ENCODE data around the gene NOTCH1. TPM values are rescaled to one million over a fixed set of nuclear protein-coding genes. Genes with fewer than 3 reads are reported as not detected.

The NOTCH1 gene
- total and polyA plus RNA-seq, 2 of the 8 experiments (the other 6 are each of a cell fraction or from before 2014, with no cell fraction given), result 6.9 to 55.6 TPM

- no peak overlapping the region for H3K4me2 ChIP-seq (ENCODE audit: insufficient read depth in 1 of 2, low read depth in 2 of 2, low read length in 2 of 2)
- H3K79me2 ChIP-seq (ENCODE audit: control insufficient read depth in 1 of 2, insufficient read depth in 2 of 2, low read length in 2 of 2), result no peaks in the 10 kb centered on the region
- no peaks in the 10 kb centered on the region for H3K27me3 ChIP-seq (replicated peaks in 1 of 4; ENCODE audit: control insufficient read depth in 3 of 4, extremely low read depth in 1 of 4, insufficient read depth in 3 of 4, low read length in 3 of 4)
- H3K18ac ChIP-seq (ENCODE audit: extremely low read depth, low read length), result no peak overlapping the region
- H4K91ac ChIP-seq (replicated peaks; ENCODE audit: insufficient read length, low read length), result no peak overlapping the region
- POLR2A ChIA-PET (ENCODE audit: partially characterized antibody), result interaction anchor here (2.1 kb wide), 1 partner anchor 12 kb away, joined by 6 read pairs; no protein-coding TSS in a partner anchor
- no peaks in the 10 kb centered on the region for H3K9me3 ChIP-seq (ENCODE audit: insufficient read depth in 2 of 2, low read depth in 1 of 2, low read length in 1 of 2)
- H3K79me1 ChIP-seq (ENCODE audit: low read depth, low read length), result no peaks in the 10 kb centered on the region
- no peaks in the 10 kb centered on the region for H3K23me2 ChIP-seq (ENCODE audit: low read depth, low read length)
- no peak overlapping the region for H3K4me3 ChIP-seq (ENCODE audit: extremely low read depth in 1 of 4, insufficient read depth in 2 of 4, low read depth in 3 of 4, low read length in 4 of 4)
- FAIRE-seq (no peak), DNase-seq (ENCODE audit: low read depth in 1 of 2, low spot score in 2 of 2) (no peak)
- H4K20me1 ChIP-seq (replicated peaks in 1 of 2; ENCODE audit: control insufficient read depth in 1 of 2, insufficient read depth in 2 of 2, low read length in 2 of 2), result peaks cover 0 to 18% of the 10 kb centered on the region in 2 experiments
- no peak overlapping the region for H3K4ac ChIP-seq (replicated peaks; ENCODE audit: insufficient read length, low read depth, low read length)
- H4K5ac ChIP-seq (ENCODE audit: insufficient read length, low read depth, low read length), result no peak overlapping the region
- H3K36me3 ChIP-seq (ENCODE audit: control insufficient read depth in 2 of 4, insufficient read depth in 4 of 4, low read length in 3 of 4), result peaks cover 34 to 90% (median 53%) of the 10 kb centered on the region in 4 experiments
- no peak overlapping the region for H3K56ac ChIP-seq (replicated peaks; ENCODE audit: insufficient read length, low read depth, low read length)
- no peak overlapping the region for H3K23ac ChIP-seq (ENCODE audit: insufficient read length)
- 98% methylated on average over 40 of the region's 51 CpGs; no CpG with 5 or more reads in 1 of the 2 experiments for WGBS, 2 experiments (ENCODE audit: extremely low coverage in 1 of 2, insufficient coverage in 1 of 2, insufficient read length in 1 of 2, insufficient replicate concordance in 2 of 2, low coverage in 1 of 2, low lambda C conversion rate in 2 of 2, missing lambda C conversion rate in 1 of 2)
- no peak overlapping the region for H3K9ac ChIP-seq (replicated peaks in 1 of 4; ENCODE audit: extremely low read depth in 1 of 4, low read depth in 3 of 4, low read length in 3 of 4)
- no peak overlapping the region for H3K14ac ChIP-seq (ENCODE audit: insufficient read length)
- no peaks in the 10 kb centered on the region for H3K4me1 ChIP-seq (replicated peaks in 1 of 4; ENCODE audit: control insufficient read depth in 3 of 4, insufficient read depth in 4 of 4, low read length in 3 of 4)
- no peak overlapping the region for H3K27ac ChIP-seq (ENCODE audit: low read depth, low read length)
- H2AK5ac ChIP-seq (ENCODE audit: low read depth, low read length), result no peak overlapping the region
- no peak overlapping the region for H2BK12ac ChIP-seq (ENCODE audit: low read depth, low read length)
- no peak overlapping the region for H2BK20ac ChIP-seq (ENCODE audit: low read length)
- no peak overlapping the region for H2BK5ac ChIP-seq (ENCODE audit: low read depth, low read length)
- H4K8ac ChIP-seq (ENCODE audit: extremely low read depth, insufficient read depth, low read length), result peak overlapping the region; percentile 51
- H2AFZ ChIP-seq (ENCODE audit: low read length), result no peak overlapping the region
- no peak overlapping the region for H2BK15ac ChIP-seq (ENCODE audit: low read length)
- CTCF ChIA-PET (ENCODE audit: partially characterized antibody), result interaction anchor here (0.7 to 1.9 kb wide), 6 partner anchors 17 to 800 kb away, joined by 3 to 20 read pairs (median 4); no protein-coding TSS in a partner anchor
- no peak overlapping the region for H2BK120ac ChIP-seq (replicated peaks; ENCODE audit: low read depth, low read length)
- TF ChIP-seq GABPA (IDR thresholded peaks at IDR 0.05; ENCODE audit: borderline replicate concordance, insufficient read depth, low read length) (no peak), NANOG (IDR thresholded peaks at IDR 0.05; ENCODE audit: insufficient read depth, low read depth, low read length, poor library complexity, severe bottlenecking) (no peak)
These were observed 40.1 kb downstream of the NOTCH1 start for GRCh38 chr9:136505406-136506403.
